ENCODE measurements around the gene NDUFB6.
"Not testable (repeated sequence)": the region's sequence is repeated elsewhere in the genome, so short reads cannot be mapped to it uniquely, and the experiment has no call there.

Gene NDUFB6

DNA sequence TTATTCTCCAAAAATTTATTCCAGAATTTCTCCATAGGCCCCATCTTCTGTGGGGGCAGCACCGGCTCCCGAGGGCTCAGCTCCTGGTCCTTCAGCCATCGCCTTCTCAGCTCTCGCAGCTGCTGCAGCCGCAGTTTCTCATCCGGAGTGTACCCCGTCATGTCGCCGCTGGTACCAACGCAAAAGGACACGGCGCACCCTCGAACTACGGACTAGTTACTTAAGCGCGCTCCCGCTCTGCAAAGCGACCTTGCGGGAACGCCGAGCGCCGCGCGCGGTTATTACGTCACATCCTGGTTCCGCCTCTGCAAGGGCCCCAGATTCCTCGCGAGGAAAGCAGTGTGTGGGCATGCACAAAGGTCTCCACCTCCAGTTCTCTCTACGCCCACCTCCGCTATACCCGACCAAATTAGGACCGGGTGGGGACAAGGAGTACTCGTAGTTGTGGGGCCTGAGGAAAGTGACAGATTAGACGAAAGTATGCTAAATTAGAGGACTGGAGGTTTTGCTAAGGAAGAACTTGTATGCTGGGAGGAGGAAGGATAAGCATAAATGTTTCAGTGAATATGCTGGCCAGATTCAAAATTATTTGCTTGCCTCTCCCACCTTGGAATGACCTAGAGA, at the start of gene NDUFB6:
Gene NDUFB6 (minus strand): TSS at position 260 of the 624 bp plus-strand sequence. CDS start 99 bp downstream, at position 161.
- Histone ChIP-seq H3K27me3 (ENCODE audit: control insufficient read depth, insufficient read depth, low read length) (no peaks in the 10 kb centered on the region), H3K27ac (ENCODE audit: low read length) (peak within 1 kb of the TSS; percentile 84), H3K4me3 (ENCODE audit: low read length) (peak within 1 kb of the TSS; percentile 97), H3K36me3 (ENCODE audit: control insufficient read depth, low read depth, low read length) (peaks cover 15% of the 10 kb centered on the region), H3K4me1 (ENCODE audit: control insufficient read depth, low read depth, low read length) (peaks cover 10% of the 10 kb centered on the region), H3K9me3 (ENCODE audit: control insufficient read depth, low read depth, low read length) (no peaks in the 10 kb centered on the region), H3K9ac (ENCODE audit: low read length) (peak within 1 kb of the TSS; percentile 85)

DNA sequence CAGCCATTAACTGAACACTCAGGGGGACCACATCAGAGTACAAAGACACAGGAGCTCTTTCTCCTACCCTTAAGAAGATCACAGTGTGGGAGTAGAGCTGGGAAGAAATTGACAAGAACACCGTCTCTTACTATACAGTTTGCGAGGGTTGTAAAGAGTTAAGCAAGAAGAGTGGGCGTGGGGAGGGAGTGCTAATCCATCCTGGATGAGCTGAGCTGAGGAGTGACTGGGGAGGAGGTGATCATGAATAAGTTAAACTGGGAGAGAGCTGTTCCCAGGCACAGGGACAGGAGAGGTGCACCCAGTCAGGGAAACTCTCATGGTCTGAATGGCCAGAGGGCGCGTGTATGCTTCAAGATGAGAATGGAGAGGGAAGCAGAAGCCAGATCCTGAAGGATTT, 45.3 kb upstream of the NDUFB6 start:
- Histone ChIP-seq H3K4me3 (ENCODE audit: low read length) (no peak overlapping the region), H3K9ac (ENCODE audit: low read length) (no peak overlapping the region), H3K9me3 (ENCODE audit: control insufficient read depth, low read depth, low read length) (no peaks in the 10 kb centered on the region), H3K4me1 (ENCODE audit: control insufficient read depth, low read depth, low read length) (no peaks in the 10 kb centered on the region), H3K27me3 (ENCODE audit: control insufficient read depth, insufficient read depth, low read length) (no peaks in the 10 kb centered on the region), H3K27ac (ENCODE audit: low read length) (no peak overlapping the region), H3K36me3 (ENCODE audit: control insufficient read depth, low read depth, low read length) (no peaks in the 10 kb centered on the region)

DNA sequence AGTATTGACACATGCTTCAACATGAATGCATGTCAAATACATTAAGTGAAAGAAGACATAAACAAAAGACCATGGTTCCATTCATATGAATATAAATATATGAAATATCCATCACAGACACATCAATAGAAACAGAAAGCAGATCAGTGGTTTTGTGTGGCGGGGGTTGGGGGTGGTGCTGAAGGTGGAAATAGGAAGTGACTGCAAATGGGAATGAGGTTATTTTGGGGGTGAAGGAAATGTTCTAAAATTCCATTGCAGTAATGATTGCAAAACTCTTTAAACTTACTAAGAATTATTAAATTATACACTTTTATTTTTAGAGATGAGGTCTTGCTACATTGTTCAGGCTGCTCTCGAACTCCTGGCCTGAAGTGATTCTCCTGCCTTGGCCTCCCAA, 33.9 kb upstream of the NDUFB6 start:
- Histone ChIP-seq H3K27me3 (ENCODE audit: control insufficient read depth, insufficient read depth, low read length) (no peaks in the 10 kb centered on the region), H3K9me3 (ENCODE audit: control insufficient read depth, low read depth, low read length) (peaks cover 3% of the 10 kb centered on the region), H3K4me3 (ENCODE audit: low read length) (no peak overlapping the region), H3K27ac (ENCODE audit: low read length) (no peak overlapping the region), H3K9ac (ENCODE audit: low read length) (no peak overlapping the region), H3K4me1 (ENCODE audit: control insufficient read depth, low read depth, low read length) (no peaks in the 10 kb centered on the region), H3K36me3 (ENCODE audit: control insufficient read depth, low read depth, low read length) (no peaks in the 10 kb centered on the region)

DNA sequence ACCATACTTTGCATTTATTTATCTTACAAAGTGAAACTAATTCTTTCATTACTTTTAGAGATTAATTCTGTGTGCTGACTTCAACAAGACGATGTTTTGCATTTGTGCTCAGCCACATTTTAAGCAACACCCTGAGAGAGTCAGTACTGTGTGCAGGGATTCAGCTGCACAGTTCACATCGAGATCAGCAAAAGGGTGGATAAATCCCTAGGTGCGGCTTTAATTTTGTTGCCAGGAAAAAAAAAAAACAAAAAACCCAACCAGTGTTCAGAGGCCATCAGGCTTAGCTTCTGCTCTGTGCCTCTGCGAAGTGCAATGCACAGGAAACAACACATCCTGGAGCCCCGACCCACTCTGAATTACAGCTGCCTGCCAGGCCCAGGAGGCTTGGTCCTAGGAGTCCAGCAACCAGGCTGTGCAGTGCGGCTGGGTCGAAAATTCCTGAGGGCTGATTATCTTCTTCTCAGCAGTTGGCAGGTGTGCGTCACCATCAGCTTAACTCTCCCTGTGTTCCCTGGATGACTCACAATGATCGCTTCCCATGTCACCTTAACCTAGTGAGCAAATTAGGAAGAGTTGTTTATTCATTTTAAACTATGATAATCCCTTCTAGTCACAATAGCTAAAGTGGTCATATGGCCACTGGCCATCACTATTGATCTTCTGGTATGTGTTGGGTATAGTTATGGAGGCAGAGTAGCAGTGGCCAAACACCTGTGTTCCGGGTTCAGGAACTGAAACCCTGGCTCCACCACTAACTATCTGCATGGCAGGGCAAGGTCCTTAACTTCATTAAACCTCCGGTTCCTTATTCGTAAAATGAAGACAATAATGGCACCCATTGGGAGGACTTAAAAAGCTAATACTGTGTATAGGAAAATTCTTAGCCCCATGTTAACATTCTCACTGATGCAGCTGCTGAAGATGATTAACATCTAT, 31.2 kb upstream of the NDUFB6 start:
- Histone ChIP-seq H3K9ac (ENCODE audit: low read length) (no peak overlapping the region), H3K4me1 (ENCODE audit: control insufficient read depth, low read depth, low read length) (no peaks in the 10 kb centered on the region), H3K27ac (ENCODE audit: low read length) (no peak overlapping the region), H3K9me3 (ENCODE audit: control insufficient read depth, low read depth, low read length) (peaks cover 3% of the 10 kb centered on the region), H3K4me3 (ENCODE audit: low read length) (no peak overlapping the region), H3K36me3 (ENCODE audit: control insufficient read depth, low read depth, low read length) (no peaks in the 10 kb centered on the region), H3K27me3 (ENCODE audit: control insufficient read depth, insufficient read depth, low read length) (no peaks in the 10 kb centered on the region)

GRCh38 chr9:32599021-32599420, 26.1 kb upstream of the NDUFB6 start:
- not testable (repeated sequence) for H3K27ac ChIP-seq (ENCODE audit: low read length); H3K27me3 ChIP-seq (ENCODE audit: control insufficient read depth, insufficient read depth, low read length); H3K9ac ChIP-seq (ENCODE audit: low read length); H3K9me3 ChIP-seq (ENCODE audit: control insufficient read depth, low read depth, low read length); H3K4me1 ChIP-seq (ENCODE audit: control insufficient read depth, low read depth, low read length); H3K4me3 ChIP-seq (ENCODE audit: low read length); H3K36me3 ChIP-seq (ENCODE audit: control insufficient read depth, low read depth, low read length)

DNA sequence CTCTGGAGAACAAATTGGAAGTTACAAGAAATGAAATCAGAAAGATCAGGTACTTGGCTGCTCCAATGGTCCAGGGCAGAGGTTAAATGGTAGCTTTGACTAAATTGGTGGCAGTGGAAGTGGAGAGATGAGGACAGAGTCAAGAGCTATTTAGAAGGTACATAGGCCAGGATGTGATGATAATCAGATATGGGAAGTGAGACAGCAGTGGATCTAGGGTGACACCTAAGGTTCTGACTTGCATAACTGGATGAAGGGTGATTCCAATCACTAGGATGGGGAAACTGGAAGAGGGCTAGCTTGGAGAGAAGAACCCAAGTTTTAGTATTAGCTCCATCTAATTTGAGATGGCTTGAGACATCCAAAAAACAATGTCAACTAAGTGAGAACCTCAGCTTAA, 24.0 kb upstream of the NDUFB6 start:
- H3K27ac ChIP-seq (ENCODE audit: low read length): no peak overlapping the region
- H3K9me3 ChIP-seq (ENCODE audit: control insufficient read depth, low read depth, low read length): no peaks in the 10 kb centered on the region
- no peak overlapping the region for H3K9ac ChIP-seq (ENCODE audit: low read length)
- H3K4me3 ChIP-seq (ENCODE audit: low read length): no peak overlapping the region
- no peaks in the 10 kb centered on the region for H3K4me1 ChIP-seq (ENCODE audit: control insufficient read depth, low read depth, low read length)
- H3K36me3 ChIP-seq (ENCODE audit: control insufficient read depth, low read depth, low read length): no peaks in the 10 kb centered on the region
- no peaks in the 10 kb centered on the region for H3K27me3 ChIP-seq (ENCODE audit: control insufficient read depth, insufficient read depth, low read length)

GRCh38 chr9:32596096-32596865, 23.3 kb upstream of the NDUFB6 start:
- H3K9ac ChIP-seq (ENCODE audit: low read length): no peak overlapping the region
- no peaks in the 10 kb centered on the region for H3K36me3 ChIP-seq (ENCODE audit: control insufficient read depth, low read depth, low read length)
- no peaks in the 10 kb centered on the region for H3K4me1 ChIP-seq (ENCODE audit: control insufficient read depth, low read depth, low read length)
- H3K27me3 ChIP-seq (ENCODE audit: control insufficient read depth, insufficient read depth, low read length): no peaks in the 10 kb centered on the region
- no peaks in the 10 kb centered on the region for H3K9me3 ChIP-seq (ENCODE audit: control insufficient read depth, low read depth, low read length)
- H3K4me3 ChIP-seq (ENCODE audit: low read length): no peak overlapping the region
- H3K27ac ChIP-seq (ENCODE audit: low read length): no peak overlapping the region

DNA sequence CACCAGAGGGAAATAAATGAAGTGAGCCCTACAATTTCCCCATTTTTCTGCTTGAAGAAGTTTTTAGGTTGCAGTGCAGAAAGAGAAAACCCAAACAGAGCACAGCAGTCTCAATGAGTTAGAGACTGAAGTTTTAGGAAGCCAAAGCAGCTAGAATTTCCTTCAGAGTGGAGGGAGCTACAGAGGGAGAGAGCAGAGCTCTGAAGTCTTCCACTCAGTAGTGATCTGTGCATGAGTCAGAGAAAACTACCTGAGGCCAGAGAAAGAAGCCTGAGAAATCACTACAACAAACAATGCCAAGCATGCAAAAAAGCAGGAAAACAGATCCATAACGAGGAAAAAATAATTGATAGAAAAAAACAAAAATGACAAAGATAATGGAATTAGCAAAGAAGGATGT, 17.9 kb upstream of the NDUFB6 start:
- H3K9ac ChIP-seq (ENCODE audit: low read length): no peak overlapping the region
- no peaks in the 10 kb centered on the region for H3K36me3 ChIP-seq (ENCODE audit: control insufficient read depth, low read depth, low read length)
- no peak overlapping the region for H3K27ac ChIP-seq (ENCODE audit: low read length)
- H3K4me3 ChIP-seq (ENCODE audit: low read length): no peak overlapping the region
- no peaks in the 10 kb centered on the region for H3K27me3 ChIP-seq (ENCODE audit: control insufficient read depth, insufficient read depth, low read length)
- H3K4me1 ChIP-seq (ENCODE audit: control insufficient read depth, low read depth, low read length): no peaks in the 10 kb centered on the region
- no peaks in the 10 kb centered on the region for H3K9me3 ChIP-seq (ENCODE audit: control insufficient read depth, low read depth, low read length)

DNA sequence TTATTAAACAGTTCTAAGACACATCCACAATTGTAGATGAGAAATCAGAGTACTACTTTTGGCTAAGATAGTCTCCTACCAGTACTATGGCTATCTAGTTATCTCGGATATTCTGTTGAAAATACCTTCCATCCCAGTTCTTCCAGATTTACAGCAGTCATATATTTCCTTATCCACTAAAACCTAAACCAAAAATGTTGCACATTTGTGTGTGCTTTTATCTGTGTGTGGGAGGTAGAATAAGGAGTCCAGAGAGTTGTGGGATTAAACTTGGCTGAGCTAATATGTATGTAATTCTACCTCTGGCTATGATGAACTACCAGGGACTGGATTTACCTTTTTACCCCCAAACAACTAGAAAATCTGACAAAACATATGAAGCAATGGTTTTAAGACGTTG, 17.5 kb upstream of the NDUFB6 start:
- Histone ChIP-seq H3K27me3 (ENCODE audit: control insufficient read depth, insufficient read depth, low read length) (no peaks in the 10 kb centered on the region), H3K4me3 (ENCODE audit: low read length) (no peak overlapping the region), H3K9ac (ENCODE audit: low read length) (no peak overlapping the region), H3K36me3 (ENCODE audit: control insufficient read depth, low read depth, low read length) (no peaks in the 10 kb centered on the region), H3K9me3 (ENCODE audit: control insufficient read depth, low read depth, low read length) (no peaks in the 10 kb centered on the region), H3K27ac (ENCODE audit: low read length) (no peak overlapping the region), H3K4me1 (ENCODE audit: control insufficient read depth, low read depth, low read length) (no peaks in the 10 kb centered on the region)

DNA sequence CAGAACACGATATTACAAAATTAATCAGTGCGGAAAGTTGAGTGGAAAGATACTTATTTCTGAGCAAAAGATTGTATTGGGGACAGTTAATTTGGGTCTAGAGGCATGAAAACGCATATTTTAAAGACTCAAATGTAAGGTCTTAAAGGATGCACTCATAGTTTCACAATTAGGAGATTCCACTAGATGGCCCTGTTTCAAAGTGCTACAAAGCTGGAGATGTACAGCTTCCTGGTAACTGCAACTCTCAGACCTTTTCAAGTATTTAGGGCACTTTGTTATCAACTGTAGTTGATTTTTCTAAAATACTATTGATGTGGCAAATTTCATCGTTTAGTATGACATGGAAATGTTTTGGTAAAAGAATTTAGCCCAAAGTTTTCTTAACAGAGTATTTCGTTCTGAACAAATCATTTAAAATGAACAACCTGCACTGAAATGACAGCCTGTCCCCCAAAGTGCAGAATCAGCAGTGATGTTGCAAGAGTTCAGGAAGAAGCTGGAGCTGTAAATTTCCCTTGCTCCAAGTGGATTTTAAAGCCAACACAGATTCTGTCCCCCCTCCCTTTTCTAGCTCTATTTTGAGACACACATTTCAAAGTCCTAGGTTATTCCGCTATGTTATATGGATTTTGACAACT, 16.2 kb upstream of the NDUFB6 start:
- no peaks in the 10 kb centered on the region for H3K9me3 ChIP-seq (ENCODE audit: control insufficient read depth, low read depth, low read length)
- H3K27me3 ChIP-seq (ENCODE audit: control insufficient read depth, insufficient read depth, low read length): no peaks in the 10 kb centered on the region
- no peaks in the 10 kb centered on the region for H3K4me1 ChIP-seq (ENCODE audit: control insufficient read depth, low read depth, low read length)
- no peak overlapping the region for H3K27ac ChIP-seq (ENCODE audit: low read length)
- no peak overlapping the region for H3K4me3 ChIP-seq (ENCODE audit: low read length)
- H3K36me3 ChIP-seq (ENCODE audit: control insufficient read depth, low read depth, low read length): no peaks in the 10 kb centered on the region
- H3K9ac ChIP-seq (ENCODE audit: low read length): no peak overlapping the region

DNA sequence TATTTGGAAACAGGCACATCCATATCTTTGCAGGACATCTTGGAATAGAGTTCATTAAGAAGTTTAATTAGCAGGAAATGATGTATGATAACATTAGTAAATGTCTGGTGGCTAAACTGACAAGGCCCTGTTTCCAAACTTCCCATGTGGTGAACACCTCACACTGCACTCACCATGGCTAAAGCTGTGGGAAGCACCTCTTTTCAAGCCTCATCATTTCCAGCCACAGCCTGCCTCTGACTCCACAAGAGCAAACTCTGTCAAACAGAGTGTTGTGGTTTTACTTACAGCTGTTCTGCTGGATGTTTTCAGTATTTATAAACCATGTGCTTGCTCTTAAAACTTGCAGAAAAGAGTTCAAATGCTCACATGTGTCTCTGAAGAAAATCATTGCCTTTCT, 14.9 kb upstream of the NDUFB6 start:
- Histone ChIP-seq H3K36me3 (ENCODE audit: control insufficient read depth, low read depth, low read length) (no peaks in the 10 kb centered on the region), H3K27ac (ENCODE audit: low read length) (no peak overlapping the region), H3K9me3 (ENCODE audit: control insufficient read depth, low read depth, low read length) (no peaks in the 10 kb centered on the region), H3K4me3 (ENCODE audit: low read length) (no peak overlapping the region), H3K9ac (ENCODE audit: low read length) (no peak overlapping the region), H3K27me3 (ENCODE audit: control insufficient read depth, insufficient read depth, low read length) (no peaks in the 10 kb centered on the region), H3K4me1 (ENCODE audit: control insufficient read depth, low read depth, low read length) (no peaks in the 10 kb centered on the region)
